ENCODE measurements around the gene WDR54.

WDR54 gene

GRCh38 chr2:74457549-74458131, 36.1 kb downstream of the WDR54 start (continued):
- TF ChIP-seq ZNF23 (tag by site-specific recombination; IDR thresholded peaks at IDR 0.05; ENCODE audit: borderline replicate concordance) (no peak), ZNF169 (tag by site-specific recombination; IDR thresholded peaks at IDR 0.05) (no peak), ZNF416 (tag by site-specific recombination; IDR thresholded peaks at IDR 0.05) (no peak), ZNF394 (tag by site-specific recombination; IDR thresholded peaks at IDR 0.05; ENCODE audit: borderline replicate concordance) (0 out of 2 replicates have a peak, but pooled peaks have one; percentile 9), ZNF571 (tag by site-specific recombination; IDR thresholded peaks at IDR 0.05) (no peak), IKZF3 (tag by site-specific recombination; IDR thresholded peaks at IDR 0.05) (peak; percentile 80), ZFP37 (tag by site-specific recombination; IDR thresholded peaks at IDR 0.05) (peak; percentile 68; the same call in 1 of the 2 replicates), ZNF560 (tag by site-specific recombination; IDR thresholded peaks at IDR 0.05; ENCODE audit: borderline replicate concordance) (no peak), ZNF561 (tag by site-specific recombination; IDR thresholded peaks at IDR 0.05; ENCODE audit: borderline replicate concordance) (peak; percentile 78; the same call in 1 of the 2 replicates), ZNF10 (tag by site-specific recombination; IDR thresholded peaks at IDR 0.05) (no peak), ZBTB21 (tag by site-specific recombination; IDR thresholded peaks at IDR 0.05) (peak; percentile 86), WT1 (tag by site-specific recombination; IDR thresholded peaks at IDR 0.05) (peak; percentile 34; the same call in 1 of the 2 replicates), ZXDB (tag by site-specific recombination; IDR thresholded peaks at IDR 0.05) (peak; percentile 72), ZNF621 (tag by site-specific recombination; IDR thresholded peaks at IDR 0.05) (no peak), ZNF140 (tag by site-specific recombination; IDR thresholded peaks at IDR 0.05) (no peak), TRIM28 (IDR thresholded peaks at IDR 0.05; ENCODE audit: borderline replicate concordance, low read length) (no peak), ZNF214 (tag by site-specific recombination; IDR thresholded peaks at IDR 0.05; ENCODE audit: borderline replicate concordance) (no peak), ZNF157 (tag by site-specific recombination; IDR thresholded peaks at IDR 0.05) (no peak), ZNF341 (tag by site-specific recombination; IDR thresholded peaks at IDR 0.05; ENCODE audit: low read depth) (peak; percentile 85), GLI2 (tag by site-specific recombination; IDR thresholded peaks at IDR 0.05; ENCODE audit: borderline replicate concordance, low read depth) (no peak), ZNF426 (tag by site-specific recombination; IDR thresholded peaks at IDR 0.05) (no peak), ZNF148 (tag by site-specific recombination; IDR thresholded peaks at IDR 0.05; ENCODE audit: borderline replicate concordance) (no peak), ZNF211 (tag by site-specific recombination; IDR thresholded peaks at IDR 0.05; ENCODE audit: low read depth) (no peak), ZNF830 (tag by site-specific recombination; IDR thresholded peaks at IDR 0.05; ENCODE audit: low read depth) (no peak)
- TF ChIP-seq, protein P1, sequence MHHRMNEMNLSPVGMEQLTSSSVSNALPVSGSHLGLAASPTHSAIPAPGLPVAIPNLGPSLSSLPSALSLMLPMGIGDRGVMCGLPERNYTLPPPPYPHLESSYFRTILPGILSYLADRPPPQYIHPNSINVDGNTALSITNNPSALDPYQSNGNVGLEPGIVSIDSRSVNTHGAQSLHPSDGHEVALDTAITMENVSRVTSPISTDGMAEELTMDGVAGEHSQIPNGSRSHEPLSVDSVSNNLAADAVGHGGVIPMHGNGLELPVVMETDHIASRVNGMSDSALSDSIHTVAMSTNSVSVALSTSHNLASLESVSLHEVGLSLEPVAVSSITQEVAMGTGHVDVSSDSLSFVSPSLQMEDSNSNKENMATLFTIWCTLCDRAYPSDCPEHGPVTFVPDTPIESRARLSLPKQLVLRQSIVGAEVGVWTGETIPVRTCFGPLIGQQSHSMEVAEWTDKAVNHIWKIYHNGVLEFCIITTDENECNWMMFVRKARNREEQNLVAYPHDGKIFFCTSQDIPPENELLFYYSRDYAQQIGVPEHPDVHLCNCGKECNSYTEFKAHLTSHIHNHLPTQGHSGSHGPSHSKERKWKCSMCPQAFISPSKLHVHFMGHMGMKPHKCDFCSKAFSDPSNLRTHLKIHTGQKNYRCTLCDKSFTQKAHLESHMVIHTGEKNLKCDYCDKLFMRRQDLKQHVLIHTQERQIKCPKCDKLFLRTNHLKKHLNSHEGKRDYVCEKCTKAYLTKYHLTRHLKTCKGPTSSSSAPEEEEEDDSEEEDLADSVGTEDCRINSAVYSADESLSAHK (tag by site-specific recombination; IDR thresholded peaks at IDR 0.05), result peak; percentile 59
- TF ChIP-seq, protein P2, sequence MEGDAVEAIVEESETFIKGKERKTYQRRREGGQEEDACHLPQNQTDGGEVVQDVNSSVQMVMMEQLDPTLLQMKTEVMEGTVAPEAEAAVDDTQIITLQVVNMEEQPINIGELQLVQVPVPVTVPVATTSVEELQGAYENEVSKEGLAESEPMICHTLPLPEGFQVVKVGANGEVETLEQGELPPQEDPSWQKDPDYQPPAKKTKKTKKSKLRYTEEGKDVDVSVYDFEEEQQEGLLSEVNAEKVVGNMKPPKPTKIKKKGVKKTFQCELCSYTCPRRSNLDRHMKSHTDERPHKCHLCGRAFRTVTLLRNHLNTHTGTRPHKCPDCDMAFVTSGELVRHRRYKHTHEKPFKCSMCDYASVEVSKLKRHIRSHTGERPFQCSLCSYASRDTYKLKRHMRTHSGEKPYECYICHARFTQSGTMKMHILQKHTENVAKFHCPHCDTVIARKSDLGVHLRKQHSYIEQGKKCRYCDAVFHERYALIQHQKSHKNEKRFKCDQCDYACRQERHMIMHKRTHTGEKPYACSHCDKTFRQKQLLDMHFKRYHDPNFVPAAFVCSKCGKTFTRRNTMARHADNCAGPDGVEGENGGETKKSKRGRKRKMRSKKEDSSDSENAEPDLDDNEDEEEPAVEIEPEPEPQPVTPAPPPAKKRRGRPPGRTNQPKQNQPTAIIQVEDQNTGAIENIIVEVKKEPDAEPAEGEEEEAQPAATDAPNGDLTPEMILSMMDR (tag by site-specific recombination; IDR thresholded peaks at IDR 0.05), result no peak
- TF ChIP-seq, protein P3, sequence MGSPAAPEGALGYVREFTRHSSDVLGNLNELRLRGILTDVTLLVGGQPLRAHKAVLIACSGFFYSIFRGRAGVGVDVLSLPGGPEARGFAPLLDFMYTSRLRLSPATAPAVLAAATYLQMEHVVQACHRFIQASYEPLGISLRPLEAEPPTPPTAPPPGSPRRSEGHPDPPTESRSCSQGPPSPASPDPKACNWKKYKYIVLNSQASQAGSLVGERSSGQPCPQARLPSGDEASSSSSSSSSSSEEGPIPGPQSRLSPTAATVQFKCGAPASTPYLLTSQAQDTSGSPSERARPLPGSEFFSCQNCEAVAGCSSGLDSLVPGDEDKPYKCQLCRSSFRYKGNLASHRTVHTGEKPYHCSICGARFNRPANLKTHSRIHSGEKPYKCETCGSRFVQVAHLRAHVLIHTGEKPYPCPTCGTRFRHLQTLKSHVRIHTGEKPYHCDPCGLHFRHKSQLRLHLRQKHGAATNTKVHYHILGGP (tag by site-specific recombination; IDR thresholded peaks at IDR 0.05), result no peak
- TF ChIP-seq, protein P4, sequence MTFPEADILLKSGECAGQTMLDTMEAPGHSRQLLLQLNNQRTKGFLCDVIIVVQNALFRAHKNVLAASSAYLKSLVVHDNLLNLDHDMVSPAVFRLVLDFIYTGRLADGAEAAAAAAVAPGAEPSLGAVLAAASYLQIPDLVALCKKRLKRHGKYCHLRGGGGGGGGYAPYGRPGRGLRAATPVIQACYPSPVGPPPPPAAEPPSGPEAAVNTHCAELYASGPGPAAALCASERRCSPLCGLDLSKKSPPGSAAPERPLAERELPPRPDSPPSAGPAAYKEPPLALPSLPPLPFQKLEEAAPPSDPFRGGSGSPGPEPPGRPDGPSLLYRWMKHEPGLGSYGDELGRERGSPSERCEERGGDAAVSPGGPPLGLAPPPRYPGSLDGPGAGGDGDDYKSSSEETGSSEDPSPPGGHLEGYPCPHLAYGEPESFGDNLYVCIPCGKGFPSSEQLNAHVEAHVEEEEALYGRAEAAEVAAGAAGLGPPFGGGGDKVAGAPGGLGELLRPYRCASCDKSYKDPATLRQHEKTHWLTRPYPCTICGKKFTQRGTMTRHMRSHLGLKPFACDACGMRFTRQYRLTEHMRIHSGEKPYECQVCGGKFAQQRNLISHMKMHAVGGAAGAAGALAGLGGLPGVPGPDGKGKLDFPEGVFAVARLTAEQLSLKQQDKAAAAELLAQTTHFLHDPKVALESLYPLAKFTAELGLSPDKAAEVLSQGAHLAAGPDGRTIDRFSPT (tag by site-specific recombination; IDR thresholded peaks at IDR 0.05), result no peak
- TF ChIP-seq, protein P5, sequence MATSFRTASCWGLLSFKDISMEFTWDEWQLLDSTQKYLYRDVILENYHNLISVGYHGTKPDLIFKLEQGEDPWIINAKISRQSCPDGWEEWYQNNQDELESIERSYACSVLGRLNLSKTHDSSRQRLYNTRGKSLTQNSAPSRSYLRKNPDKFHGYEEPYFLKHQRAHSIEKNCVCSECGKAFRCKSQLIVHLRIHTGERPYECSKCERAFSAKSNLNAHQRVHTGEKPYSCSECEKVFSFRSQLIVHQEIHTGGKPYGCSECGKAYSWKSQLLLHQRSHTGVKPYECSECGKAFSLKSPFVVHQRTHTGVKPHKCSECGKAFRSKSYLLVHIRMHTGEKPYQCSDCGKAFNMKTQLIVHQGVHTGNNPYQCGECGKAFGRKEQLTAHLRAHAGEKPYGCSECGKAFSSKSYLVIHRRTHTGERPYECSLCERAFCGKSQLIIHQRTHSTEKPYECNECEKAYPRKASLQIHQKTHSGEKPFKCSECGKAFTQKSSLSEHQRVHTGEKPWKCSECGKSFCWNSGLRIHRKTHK (tag by site-specific recombination; IDR thresholded peaks at IDR 0.05), result no peak
